Ecto neural progenitor cell (in vitro differentiated cells): ENCODE results near the gene CCDC127.
"Not testable (repeated sequence)": the region's sequence is repeated elsewhere in the genome, so short reads cannot be mapped to it uniquely, and the experiment has no call there.

Experiments
- DNase-seq: peaks from one replicate; pipeline ENCODE4 v3.0.0-alpha.2; 2018; ENCODE audit warnings: low spot score

The CCDC127 gene

DNA sequence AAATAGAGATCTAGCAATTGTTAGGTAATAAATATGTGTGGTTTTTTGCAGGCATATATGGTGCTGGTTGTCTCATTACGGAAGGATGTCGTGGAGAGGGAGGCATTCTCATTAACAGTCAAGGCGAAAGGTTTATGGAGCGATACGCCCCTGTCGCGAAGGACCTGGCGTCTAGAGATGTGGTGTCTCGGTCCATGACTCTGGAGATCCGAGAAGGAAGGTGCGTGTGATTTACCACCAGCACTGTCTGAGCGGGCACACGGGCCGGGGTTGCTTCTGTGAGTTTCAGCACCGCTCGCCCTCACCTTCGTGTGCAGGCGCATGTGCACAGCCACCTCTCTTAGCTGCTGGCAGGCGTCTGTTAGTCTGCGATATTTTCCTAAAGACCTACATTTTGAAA lies 15.5 kb upstream of the CCDC127 start:
- DNase-seq: not testable (repeated sequence)

DNA sequence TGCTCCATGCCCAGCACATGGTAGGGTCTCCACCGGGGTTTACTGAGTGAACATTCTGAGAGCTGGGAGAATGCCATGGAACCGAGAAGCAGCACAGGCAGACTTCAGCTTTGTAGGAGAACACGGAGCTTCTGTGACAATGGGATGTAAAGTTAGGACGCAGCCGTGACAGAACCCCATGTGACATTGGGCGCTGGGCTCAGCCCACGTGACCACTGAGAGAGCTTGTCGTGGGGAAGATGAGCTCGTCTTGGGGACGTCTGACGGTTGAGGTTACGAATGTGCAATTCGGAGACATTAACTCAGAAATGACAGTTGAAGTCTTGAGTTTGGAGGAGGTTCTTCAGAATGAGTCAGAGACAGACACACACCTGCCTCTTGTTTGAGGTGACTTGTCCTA lies 13.7 kb upstream of the CCDC127 start:
- DNase-seq: no peak

DNA sequence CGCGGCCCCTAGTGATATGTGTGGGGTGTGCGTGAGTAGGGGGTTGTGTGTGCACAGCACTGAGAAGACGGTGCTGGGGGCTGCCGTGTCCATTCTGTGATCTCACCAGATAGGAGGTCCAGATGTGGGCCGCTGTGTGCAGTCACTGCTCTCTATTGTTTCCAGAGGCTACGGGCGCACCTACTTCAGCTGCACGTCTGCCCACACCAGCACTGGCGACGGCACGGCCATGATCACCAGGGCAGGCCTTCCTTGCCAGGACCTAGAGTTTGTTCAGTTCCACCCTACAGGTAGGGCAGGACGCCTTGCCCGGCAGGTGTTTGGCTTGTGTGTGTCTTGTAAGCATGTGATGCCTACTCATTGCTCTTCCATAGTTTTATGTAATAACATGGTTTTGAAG lies 12.8 kb upstream of the CCDC127 start:
- DNase-seq: no peak

DNA sequence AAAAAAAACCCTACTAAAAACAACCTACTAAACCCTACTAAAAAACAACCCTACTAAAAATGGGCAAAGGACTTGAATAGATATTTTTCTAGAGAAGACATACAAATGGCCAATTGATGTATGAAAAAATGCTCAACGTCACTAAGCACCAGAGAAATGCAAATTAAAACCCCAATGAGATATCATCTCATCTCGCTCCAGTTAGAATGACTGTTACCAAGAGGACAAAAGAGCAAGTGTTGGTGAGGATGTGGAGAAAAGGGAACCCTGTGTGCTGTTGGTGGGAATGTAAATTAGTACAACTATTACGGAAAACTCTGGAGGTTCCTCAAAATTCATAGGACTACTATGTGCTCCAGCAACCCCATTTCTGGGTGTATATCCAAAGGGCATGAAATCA lies 10.9 kb upstream of the CCDC127 start:
- DNase-seq: no peak

DNA sequence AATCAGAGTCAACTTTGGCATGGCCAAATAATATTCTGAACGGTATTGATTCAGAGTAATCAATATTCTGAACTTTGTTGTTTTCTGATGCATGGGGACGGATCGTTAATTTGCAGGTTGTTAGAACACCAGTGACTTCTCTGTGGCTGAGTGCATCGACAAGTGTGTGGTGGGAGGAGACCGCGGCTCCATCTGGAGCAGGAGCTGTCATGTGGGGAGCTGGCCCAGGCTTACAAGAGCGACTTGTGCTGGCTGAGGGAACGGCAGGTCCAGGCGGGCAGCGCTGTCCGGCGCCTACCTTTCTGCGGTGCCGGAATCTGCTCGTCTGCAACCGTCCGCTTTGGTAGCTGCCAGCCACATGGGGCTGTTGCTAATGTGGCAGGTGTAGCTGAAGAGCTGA lies 9.4 kb upstream of the CCDC127 start:
- DNase-seq: not testable (repeated sequence)

DNA sequence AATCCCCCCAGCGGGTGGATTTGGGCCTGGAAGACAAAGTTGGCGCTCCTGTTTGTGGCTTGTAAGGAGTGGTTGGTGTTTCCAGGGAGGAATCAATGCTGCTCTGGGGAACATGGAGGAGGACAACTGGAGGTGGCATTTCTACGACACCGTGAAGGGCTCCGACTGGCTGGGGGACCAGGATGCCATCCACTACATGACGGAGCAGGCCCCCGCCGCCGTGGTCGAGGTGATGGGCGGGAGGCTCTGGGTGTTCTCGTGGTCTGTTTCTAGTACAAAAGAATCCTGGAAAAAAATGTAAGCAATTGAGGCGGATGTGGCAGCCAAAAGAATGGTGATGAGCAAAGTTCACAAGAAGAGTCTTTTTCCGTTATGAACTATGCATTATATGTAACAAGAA lies 7.4 kb upstream of the CCDC127 start:
- no peak for DNase-seq

DNA sequence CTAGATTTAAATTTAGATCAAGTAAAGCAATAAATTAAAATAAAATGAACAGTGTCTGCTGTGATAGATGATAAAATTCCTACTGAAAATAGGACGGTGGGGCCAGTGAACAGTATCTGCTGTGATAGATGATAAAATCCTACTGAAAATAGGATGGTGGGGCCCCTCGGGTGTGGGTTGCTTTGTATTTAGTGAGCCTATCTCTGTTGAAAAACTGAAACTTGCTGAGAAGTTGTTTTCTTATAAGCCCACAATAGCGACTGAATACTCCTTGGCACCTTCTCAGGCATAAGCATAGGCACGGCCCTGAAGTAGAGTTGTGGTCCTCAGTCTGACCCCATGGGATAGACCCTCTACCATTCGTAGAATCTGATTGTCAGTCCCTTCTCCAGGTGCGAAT lies 5.8 kb upstream of the CCDC127 start:
- DNase-seq: no peak

DNA sequence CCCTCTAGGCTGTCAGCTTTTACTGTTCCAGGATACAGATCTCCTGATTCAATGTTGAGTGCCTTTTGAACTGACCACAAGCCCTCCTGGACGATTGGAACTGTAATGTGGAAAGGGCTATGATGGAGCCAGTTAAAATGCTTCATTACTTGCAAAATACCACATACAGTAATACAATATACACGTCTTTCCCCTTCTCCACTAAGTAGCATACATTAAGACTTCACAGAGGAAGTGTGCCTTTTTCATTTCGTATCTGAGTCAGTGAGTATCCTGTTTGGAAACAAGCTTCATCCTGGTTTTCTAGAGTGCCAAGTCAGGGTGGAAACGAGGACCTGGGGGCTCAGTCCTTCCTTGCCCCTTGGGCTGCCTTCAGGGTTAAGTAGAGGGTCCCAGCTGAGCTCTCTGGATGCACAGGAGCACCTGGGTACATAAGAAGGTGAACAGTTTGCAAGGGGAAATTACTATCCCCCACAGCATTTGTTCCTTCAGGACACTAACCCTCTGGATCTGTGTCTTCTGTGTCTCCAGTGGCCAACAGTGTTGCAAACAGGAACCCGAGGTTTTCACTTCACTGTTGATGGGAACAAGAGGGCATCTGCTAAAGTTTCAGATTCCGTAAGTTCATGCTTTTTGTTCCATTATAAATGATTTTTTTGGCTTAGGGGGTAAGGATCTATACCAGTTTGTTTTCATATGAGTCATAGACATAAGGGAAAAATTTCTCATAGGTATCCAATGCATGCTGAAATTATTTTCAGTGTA lies 5.2 kb upstream of the CCDC127 start:
- not testable (repeated sequence) for DNase-seq

DNA sequence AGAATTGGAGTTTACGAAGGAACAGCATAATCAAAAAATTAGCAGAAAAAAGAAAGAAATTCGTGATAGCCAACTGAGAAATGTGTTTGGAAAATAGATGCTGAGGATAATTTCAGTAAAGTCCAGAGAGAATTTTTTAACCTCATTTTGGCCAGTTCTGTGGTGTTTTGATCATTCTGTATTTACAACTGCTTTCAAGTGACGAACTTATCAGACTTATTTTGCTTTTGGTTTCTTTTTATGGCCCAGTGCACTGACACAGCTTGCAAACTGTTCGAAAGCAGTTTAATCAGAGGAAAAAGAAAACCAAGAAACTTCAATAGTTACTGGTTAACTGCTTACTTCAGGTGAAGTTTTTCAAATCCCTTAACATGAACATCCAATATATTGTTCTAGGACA lies 2.0 kb upstream of the CCDC127 start:
- DNase-seq: no peak

DNA sequence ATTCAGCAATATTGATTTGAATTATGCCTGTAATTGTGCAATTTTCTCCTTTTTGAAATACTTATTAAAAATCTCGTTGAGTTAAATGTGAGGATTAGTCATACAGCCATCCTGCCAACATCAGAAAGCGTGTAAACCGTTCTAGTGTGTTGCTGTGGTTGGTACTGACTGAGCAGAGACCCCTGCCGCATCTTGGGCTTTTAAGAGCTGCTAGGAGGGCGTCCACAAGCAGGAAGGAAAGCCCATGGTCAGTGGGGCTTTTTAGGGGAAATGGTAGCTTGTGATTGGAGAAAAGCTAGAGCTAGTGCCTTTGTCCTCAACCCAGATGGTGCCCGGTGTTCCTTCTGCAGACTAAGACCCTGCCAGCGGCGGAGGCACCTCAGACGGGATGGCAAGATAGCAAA lies 1.5 kb upstream of the CCDC127 start:
- no peak for DNase-seq

DNA sequence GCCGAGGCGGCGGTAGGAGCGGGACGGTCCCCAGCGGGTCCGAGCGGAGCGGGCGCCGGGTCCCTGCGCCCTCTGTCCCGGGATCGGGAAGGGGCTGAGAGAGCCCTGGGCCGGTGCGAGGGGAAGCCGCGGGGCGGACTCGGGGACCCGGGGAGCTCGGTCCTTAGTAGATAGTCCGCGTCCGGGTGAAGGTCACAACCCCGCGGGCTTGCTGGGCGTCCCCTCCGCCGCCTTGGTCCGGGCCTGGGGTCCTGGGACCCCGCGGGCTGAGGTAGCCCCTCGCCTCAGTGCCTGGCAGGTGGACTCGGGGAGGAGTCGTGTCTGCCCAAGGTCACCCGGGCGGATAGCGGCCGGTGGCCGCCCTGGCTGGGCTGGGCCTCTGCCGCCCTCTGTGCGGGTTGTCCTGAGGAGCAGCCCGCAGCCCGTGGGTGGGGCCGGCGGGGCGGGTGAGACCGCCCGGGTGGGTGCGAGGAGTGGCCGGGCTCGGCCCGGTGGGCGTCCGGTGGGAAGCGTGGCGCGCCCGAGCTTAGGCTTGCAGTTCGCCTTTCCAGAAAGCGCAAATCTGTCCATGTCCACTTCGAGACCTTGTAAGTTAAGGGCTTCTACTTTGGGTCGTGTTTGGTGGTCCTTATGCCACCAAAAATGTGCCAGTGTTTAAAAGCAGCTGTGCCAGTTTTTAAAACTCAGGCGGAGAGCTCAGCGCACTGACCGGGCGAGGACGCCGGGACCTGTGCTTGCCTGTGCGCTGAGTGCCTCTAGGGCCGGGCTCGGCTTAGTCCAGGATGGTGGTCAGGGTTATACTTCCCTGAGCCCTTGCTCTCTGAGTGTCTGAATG lies 721 bp upstream of the CCDC127 start:
- DNase-seq: peak; percentile 67

DNA sequence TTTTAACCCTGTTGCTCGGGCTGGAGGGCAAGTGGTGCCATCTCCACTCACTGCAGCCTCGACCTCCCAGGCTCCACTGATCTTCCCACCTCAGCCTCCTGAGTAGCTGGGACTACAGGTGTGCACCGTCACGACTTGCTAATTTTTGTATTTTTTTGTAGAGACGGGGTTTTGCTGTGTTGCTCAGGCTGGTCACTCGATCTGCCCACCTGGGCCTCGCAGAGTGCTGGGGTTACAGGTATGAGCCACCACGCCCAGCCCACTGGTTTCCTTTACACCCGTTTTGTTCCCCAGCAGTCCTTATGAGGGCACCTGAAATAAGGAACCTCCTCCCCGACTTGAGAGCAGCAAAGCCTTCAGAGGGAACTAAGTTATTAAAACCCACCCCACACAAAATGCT lies 1.9 kb downstream of the CCDC127 start:
- not testable (repeated sequence) for DNase-seq

DNA sequence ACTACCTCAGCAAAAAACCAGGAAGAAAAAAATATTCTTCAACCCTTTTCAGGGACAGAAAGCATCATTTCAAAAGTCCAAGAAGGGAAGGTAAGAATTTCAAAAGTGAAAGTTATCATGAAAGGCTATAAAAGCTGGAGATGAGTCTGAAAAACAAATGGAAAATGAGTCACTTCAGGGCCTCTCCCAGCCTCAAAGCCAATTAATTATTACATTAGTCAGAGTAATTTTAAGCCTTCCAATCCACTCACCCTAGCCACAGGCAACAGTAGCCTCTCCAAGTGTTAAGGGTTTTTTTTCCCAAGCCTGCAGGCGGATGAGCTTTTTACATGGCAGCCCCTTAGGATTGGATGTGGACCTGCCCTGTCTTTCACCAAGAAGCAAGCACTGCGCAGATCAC lies 2.7 kb downstream of the CCDC127 start:
- not testable (repeated sequence) for DNase-seq

DNA sequence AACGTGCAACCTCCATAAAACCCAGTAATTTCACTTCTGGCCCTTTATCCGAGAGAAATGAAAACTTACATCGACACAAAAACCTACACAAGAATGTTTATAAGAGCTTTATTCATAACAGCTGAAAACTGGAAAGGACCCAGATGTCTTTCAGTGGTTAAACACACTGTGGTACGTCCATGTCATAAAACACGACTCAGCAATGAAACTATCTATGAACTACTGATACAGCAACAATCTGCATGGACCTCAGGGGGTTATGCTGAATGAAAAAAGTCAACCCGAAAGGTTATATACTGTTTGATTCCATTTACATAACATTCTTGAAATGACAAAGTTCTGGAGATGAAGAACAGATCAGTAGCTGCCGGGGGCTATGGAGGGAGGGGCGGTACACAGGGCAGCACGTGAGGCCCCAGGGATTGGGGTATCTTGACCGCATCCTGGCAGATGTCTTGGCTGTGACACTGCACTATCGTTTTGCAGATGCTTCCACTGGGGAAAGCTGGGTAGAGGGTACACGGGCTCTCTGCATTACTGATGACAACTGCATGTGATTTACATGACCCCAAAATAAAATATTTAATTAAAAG lies 4.1 kb downstream of the CCDC127 start:
- DNase-seq: no peak

DNA sequence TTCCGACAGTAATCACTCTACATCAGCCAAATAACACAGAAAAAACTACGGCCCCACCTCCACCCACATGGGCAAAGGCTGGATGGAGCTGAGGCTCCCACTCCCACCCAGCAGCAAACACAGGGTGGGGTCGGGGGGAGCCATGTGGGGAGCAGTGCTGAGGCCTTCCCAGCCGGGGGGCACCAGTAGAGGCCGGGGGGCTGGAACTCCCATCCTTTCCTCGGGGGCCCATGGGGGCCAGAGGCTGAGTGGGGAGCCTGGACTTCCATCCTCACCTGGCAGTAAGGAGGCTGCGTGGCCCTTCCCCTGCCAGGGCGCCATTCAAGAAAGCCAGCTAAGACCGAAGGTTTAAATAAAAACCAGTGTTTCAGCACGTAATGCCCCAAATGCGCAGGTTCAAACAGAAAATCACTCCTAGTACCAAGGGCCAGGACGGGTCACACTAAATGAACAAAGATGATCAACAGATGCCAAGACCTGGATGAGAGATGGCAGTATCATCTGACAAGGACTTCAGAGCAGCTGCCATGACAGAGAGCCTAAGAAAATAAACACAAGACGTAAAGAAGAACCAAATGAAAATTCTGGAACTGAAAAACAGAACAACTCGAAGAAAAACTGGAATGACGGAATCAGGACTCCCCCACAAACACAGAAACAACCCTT lies 9.4 kb downstream of the CCDC127 start:
- no peak for DNase-seq

DNA sequence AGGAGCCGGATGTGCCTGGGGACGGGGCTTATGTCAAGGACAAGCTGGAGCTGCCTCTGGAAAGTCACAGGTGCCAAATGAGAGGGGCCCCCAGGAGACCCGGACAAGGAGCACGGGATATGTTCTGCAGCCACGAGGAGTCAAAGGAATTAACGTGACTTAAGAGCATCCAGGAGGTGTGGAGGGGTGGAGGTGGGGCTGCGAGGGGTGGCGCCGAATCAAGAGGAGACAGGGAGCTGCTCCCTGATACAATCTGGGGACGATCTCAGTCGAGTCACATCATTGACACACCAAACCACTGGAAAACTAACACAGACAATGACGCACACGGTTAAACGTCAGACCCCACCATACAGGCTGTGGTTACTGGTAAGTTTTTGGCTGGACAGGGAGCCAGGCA lies 10.4 kb downstream of the CCDC127 start:
- no peak for DNase-seq

DNA sequence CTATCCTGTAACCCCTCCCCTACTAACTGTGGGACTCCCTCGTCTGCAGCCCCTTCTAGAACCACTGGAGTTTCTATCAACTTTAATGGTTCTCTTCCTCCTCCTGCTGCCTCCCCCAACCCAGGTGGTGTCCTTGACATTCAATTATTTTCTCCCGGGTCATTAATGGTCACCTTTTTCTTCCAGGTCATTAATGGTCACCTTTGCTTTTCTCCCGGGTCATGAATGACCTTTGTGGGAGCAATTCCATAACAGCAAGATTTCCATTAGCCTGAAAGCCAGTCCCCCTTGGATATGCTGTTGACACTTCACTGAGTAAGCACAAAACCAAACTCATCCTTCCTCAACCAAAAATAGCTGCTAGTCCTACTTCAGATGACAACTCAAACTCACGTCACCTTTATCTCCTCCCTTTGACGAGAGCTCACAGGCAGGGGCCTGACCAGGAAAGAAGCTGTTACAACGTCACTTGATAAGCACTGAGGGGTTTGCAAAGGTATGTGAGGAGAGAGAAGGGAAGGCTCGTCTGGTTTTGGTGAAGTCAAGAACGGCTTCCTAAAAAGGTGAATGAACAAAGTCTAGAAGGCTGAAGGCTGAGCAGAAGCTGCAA lies 10.9 kb downstream of the CCDC127 start:
- DNase-seq: no peak

DNA sequence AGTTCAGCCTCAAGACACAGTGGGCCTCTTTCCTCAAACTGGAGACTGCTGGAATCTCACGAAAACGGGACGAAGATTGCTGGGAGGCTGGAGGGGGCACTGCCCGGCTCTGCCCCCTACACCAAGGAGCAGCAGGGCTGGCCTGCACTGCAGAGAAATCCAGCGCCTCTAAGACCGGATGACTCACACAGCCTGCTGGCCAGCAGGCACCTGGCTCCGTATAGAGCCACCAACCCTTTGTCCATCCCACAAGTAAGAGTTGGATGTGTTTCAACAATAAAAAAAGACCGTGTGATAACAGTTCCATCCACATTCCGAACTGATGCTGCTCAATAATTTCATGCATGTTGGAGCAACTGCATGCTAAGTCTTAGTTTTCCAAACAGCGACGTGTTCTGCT lies 11.5 kb downstream of the CCDC127 start:
- no peak for DNase-seq

DNA sequence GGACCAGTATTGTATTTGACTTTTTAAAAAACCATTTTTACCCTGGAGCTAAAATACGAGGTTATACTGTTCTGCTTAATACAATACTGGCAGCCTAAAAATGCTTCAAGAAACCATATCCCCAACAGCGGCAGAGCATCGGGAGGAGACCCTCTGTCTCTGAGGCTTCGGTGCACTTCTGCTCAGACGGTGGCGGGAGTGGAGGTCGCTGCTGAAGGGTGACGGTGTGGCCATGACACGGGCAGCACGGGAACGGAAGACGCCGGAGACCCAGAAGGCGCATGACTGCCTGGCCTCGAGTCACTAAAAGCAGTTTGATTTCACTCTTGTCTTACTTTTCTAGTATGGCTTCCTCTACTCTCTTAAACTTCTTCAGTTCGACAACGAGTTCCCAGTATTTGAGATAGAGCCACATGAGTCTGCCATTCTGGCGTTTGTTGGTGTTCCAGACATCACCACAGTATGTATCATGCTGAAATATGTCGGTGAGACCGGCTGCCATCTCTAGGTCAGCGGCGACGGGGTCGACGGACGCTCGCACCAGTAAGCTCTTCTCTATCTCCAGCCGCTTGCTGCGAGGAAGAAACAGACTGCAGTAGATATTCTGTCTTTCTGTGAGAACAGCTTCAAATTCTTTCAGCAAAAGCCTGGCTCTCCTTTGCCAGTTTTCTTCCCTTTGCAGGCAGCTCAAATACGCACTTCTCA lies 12.8 kb downstream of the CCDC127 start:
- no peak for DNase-seq

DNA sequence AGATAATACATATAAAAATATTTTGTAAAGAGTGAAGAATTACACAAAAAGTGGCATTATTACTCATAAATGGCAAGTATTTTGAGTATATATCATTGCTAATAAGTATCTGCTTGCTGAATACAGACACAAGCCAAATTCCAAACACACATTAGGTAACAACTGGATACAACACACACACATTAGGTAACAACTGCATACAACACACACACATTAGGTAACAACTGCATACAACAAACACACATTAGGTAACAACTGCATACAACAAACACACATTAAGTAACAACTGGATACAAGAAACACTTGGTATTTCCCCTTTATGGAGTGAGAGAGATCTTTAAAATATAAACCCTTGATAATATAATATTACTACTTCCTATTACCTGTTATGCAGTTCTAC lies 13.5 kb downstream of the CCDC127 start:
- DNase-seq: no peak

DNA sequence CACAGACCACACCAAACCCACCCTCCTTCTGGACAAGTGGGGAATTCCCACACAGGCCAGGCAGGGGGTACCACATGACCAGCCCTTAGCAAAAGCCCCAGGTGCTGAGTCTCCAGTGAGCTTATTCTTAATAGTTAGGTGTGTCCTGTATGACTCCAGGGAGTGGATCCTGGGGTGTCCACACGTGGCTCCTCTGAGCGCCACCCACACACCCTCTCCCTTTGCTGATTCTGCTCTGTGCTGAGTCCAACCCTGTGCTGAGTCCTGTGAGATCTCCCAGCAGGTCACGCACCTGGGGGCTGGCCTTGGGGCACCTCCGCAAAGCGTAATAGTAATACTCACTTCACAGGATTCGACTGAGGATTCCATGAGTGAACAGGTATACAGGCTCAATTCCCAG lies 14.0 kb downstream of the CCDC127 start:
- no peak for DNase-seq
